Measurements from ENCODE around the gene IPO4. TPM values are rescaled to one million over a fixed set of nuclear protein-coding genes. Genes with fewer than 3 reads are reported as not detected.

IPO4 gene
- total and polyA plus RNA-seq, 2 of the 13 experiments (the other 11 are each of a cell fraction or from before 2014, with no cell fraction given) = 39.0 to 179 TPM

- TF ChIP-seq, protein P1, sequence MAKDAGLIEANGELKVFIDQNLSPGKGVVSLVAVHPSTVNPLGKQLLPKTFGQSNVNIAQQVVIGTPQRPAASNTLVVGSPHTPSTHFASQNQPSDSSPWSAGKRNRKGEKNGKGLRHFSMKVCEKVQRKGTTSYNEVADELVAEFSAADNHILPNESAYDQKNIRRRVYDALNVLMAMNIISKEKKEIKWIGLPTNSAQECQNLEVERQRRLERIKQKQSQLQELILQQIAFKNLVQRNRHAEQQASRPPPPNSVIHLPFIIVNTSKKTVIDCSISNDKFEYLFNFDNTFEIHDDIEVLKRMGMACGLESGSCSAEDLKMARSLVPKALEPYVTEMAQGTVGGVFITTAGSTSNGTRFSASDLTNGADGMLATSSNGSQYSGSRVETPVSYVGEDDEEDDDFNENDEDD (CRISPR knock-in tag; IDR thresholded peaks at IDR 0.05; ENCODE audit: borderline replicate concordance) = peak; percentile 47; the same call in 1 of the 2 replicates
- TF ChIP-seq MBNL3 (CRISPR knock-in tag; conservative IDR thresholded peaks at IDR 0.05) = no peak
- TF ChIP-seq NFE2L1 (CRISPR knock-in tag; IDR thresholded peaks at IDR 0.05; ENCODE audit: borderline replicate concordance) = no peak
- TF ChIP-seq TAF1 (CRISPR knock-in tag; IDR thresholded peaks at IDR 0.05) = peak; percentile 77; the same call in 1 of the 2 replicates
- TF ChIP-seq ZFYVE20 (CRISPR knock-in tag; IDR thresholded peaks at IDR 0.05; ENCODE audit: borderline replicate concordance, low read depth) = no peak
- TF ChIP-seq GPN1 (CRISPR knock-in tag; IDR thresholded peaks at IDR 0.05; ENCODE audit: borderline replicate concordance) = no peak
- TF ChIP-seq ZFP62 (CRISPR knock-in tag; IDR thresholded peaks at IDR 0.05) = no peak
- TF ChIP-seq YY1 (IDR thresholded peaks at IDR 0.05; ENCODE audit: insufficient read depth, insufficient replicate concordance, low read depth, low read length) = peak; percentile 81
- TF ChIP-seq PCBP2 (optimal IDR thresholded peaks at IDR 0.05; ENCODE audit: low read depth, low read length, poor library complexity, severe bottlenecking) = no peak
- TF ChIP-seq ZNF331 (CRISPR knock-in tag; IDR thresholded peaks at IDR 0.05) = peak; percentile 76
- TF ChIP-seq, protein P2, sequence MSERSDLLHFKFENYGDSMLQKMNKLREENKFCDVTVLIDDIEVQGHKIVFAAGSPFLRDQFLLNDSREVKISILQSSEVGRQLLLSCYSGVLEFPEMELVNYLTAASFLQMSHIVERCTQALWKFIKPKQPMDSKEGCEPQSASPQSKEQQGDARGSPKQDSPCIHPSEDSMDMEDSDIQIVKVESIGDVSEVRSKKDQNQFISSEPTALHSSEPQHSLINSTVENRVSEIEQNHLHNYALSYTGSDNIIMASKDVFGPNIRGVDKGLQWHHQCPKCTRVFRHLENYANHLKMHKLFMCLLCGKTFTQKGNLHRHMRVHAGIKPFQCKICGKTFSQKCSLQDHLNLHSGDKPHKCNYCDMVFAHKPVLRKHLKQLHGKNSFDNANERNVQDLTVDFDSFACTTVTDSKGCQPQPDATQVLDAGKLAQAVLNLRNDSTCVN (CRISPR knock-in tag; IDR thresholded peaks at IDR 0.05; ENCODE audit: borderline replicate concordance) = 0 out of 2 replicates have a peak, but pooled peaks have one; percentile 55
- peak; percentile 42 for TF ChIP-seq ZNF263 (CRISPR knock-in tag; IDR thresholded peaks at IDR 0.05)
- TF ChIP-seq FLYWCH1 (CRISPR knock-in tag; IDR thresholded peaks at IDR 0.05) = no peak
- no peak for TF ChIP-seq ZNF773 (CRISPR knock-in tag; IDR thresholded peaks at IDR 0.05; ENCODE audit: borderline replicate concordance)
- peak; percentile 52; the same call in 1 of the 2 replicates for TF ChIP-seq MIER3 (CRISPR knock-in tag; IDR thresholded peaks at IDR 0.05; ENCODE audit: borderline replicate concordance)
- TF ChIP-seq, protein P3, sequence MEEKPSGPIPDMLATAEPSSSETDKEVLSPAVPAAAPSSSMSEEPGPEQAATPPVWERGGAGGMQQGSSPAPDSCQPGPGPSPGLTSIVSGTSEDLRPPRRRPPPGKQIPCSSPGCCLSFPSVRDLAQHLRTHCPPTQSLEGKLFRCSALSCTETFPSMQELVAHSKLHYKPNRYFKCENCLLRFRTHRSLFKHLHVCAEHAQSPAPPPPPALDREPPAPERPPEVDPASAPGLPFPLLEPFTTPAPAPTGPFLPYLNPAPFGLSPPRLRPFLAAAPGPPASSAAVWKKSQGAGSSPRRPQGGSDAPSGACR (CRISPR knock-in tag; IDR thresholded peaks at IDR 0.05) = no peak
- TF ChIP-seq GABPA (IDR thresholded peaks at IDR 0.05; ENCODE audit: low read depth, low read length) = no peak
- no peak for TF ChIP-seq GABPA (CRISPR knock-in tag; IDR thresholded peaks at IDR 0.05; ENCODE audit: low read depth)
- TF ChIP-seq XRCC5 (optimal IDR thresholded peaks at IDR 0.05; ENCODE audit: low read length) = peak; percentile 91
- peak; percentile 39 for TF ChIP-seq SOX13 (IDR thresholded peaks at IDR 0.05)
- peak in 1 of 2 experiments; percentile 61; a peak in 2 of 4 replicates for TF ChIP-seq SOX13 (CRISPR knock-in tag; conservative IDR thresholded peaks at IDR 0.05 in 1 of 2, IDR thresholded peaks at IDR 0.05 in 1 of 2)
- 0 out of 2 replicates have a peak, but pooled peaks have one; percentile 91 for TF ChIP-seq ATF7-NPFF (CRISPR knock-in tag; IDR thresholded peaks at IDR 0.05; ENCODE audit: low read depth)
- TF ChIP-seq, protein P4, sequence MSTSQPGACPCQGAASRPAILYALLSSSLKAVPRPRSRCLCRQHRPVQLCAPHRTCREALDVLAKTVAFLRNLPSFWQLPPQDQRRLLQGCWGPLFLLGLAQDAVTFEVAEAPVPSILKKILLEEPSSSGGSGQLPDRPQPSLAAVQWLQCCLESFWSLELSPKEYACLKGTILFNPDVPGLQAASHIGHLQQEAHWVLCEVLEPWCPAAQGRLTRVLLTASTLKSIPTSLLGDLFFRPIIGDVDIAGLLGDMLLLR (CRISPR knock-in tag; IDR thresholded peaks at IDR 0.05) = peak; percentile 17; the same call in 1 of the 2 replicates
- TF ChIP-seq TMF1 (CRISPR knock-in tag; IDR thresholded peaks at IDR 0.05; ENCODE audit: low read depth) = peak; percentile 18; the same call in 1 of the 2 replicates
- no peak for TF ChIP-seq FOXJ3 (CRISPR knock-in tag; IDR thresholded peaks at IDR 0.05; ENCODE audit: borderline replicate concordance)
- TF ChIP-seq ZNF607 (CRISPR knock-in tag; IDR thresholded peaks at IDR 0.05; ENCODE audit: borderline replicate concordance) = no peak
- no peak; the same call in 1 of the 2 replicates for TF ChIP-seq SNAPC2 (CRISPR knock-in tag; IDR thresholded peaks at IDR 0.05)
- TF ChIP-seq CHD4 (IDR thresholded peaks at IDR 0.05; ENCODE audit: borderline replicate concordance, low read length) = peak; percentile 63; the same call in 1 of the 2 replicates
- TF ChIP-seq SAP130 (CRISPR knock-in tag; IDR thresholded peaks at IDR 0.05; ENCODE audit: low read depth) = peak; percentile 97
Measured at GRCh38 chr14:24146453-24146977, 42.1 kb downstream of the IPO4 start, which contains the start of gene PSME2 (continued).

Data from HepG2 (cell line).